ENCODE data around the gene ADAMTS4.

The ADAMTS4 gene

GRCh38 chr1:161198194-161198896, 509 bp downstream of the ADAMTS4 start:
- Histone ChIP-seq H3K79me1 (replicated peaks; ENCODE audit: low read length, poor library complexity, severe bottlenecking) (peaks cover 3% of the 10 kb centered on the region), H2BK12ac (ENCODE audit: low read length in 2 of 2) (peak overlapping the region in 1 of 2 experiments; percentile 80), H3K18ac (ENCODE audit: low read depth in 1 of 2, low read length in 2 of 2) (peak overlapping the region; percentile 47 to 80), H3K4me3 (ENCODE audit: insufficient read depth in 1 of 2, low read depth in 1 of 2, low read length in 2 of 2) (peak overlapping the region in 1 of 2 experiments; percentile 84), H3K4ac (ENCODE audit: low read depth in 1 of 2, low read length in 2 of 2) (peak overlapping the region; percentile 52 to 69), H2BK15ac (ENCODE audit: low read depth, poor library complexity, severe bottlenecking) (peak overlapping the region; percentile 87), H3K36me3 (ENCODE audit: control insufficient read depth in 1 of 2, insufficient read depth in 2 of 2, low read depth in 1 of 2, low read length in 2 of 2) (peaks cover 2 to 27% of the 10 kb centered on the region in 2 experiments), H3K9me3 (ENCODE audit: control insufficient read depth, low read length) (no peaks in the 10 kb centered on the region), H4K8ac (ENCODE audit: low read length) (peak overlapping the region; percentile 52), H3K23ac (ENCODE audit: low read length in 2 of 2) (no peak overlapping the region), H2BK5ac (ENCODE audit: low read depth, low read length, poor library complexity, severe bottlenecking) (no peak overlapping the region), H4K91ac (ENCODE audit: low read length) (no peak overlapping the region), H2AK5ac (ENCODE audit: low read length, severe bottlenecking) (no peak overlapping the region), H2AFZ (ENCODE audit: low read depth, low read length) (peak overlapping the region; percentile 33), H3K27me3 (ENCODE audit: control insufficient read depth in 1 of 2, insufficient read depth in 1 of 2, low read length in 2 of 2) (no peaks in the 10 kb centered on the region), H3K4me2 (ENCODE audit: low read length, poor library complexity, severe bottlenecking) (peak overlapping the region; percentile 36), H2BK120ac (ENCODE audit: low read depth, low read length) (no peak overlapping the region), H3K4me1 (ENCODE audit: control insufficient read depth, insufficient read depth, low read depth, low read length) (peaks cover 12% of the 10 kb centered on the region), H3K9ac (ENCODE audit: low read length) (peak overlapping the region; percentile 83), H3K14ac (ENCODE audit: low read length in 2 of 2) (peak overlapping the region in 1 of 2 experiments; percentile 72), H3K27ac (ENCODE audit: low read length, poor library complexity, severe bottlenecking) (no peak overlapping the region)
- 45% methylated on average over 19 of the region's 20 CpGs for WGBS
- DNase-seq, result no peak

GRCh38 chr1:161197560-161198193, 1.2 kb downstream of the ADAMTS4 start:
- H3K9me3 ChIP-seq (ENCODE audit: control insufficient read depth, low read length), result no peaks in the 10 kb centered on the region
- H3K27me3 ChIP-seq (ENCODE audit: control insufficient read depth in 1 of 2, insufficient read depth in 1 of 2, low read length in 2 of 2), result no peaks in the 10 kb centered on the region
- H3K4ac ChIP-seq (ENCODE audit: low read depth in 1 of 2, low read length in 2 of 2), result peak overlapping the region in 1 of 2 experiments; percentile 66
- H2AK5ac ChIP-seq (ENCODE audit: low read length, severe bottlenecking), result no peak overlapping the region
- H3K9ac ChIP-seq (ENCODE audit: low read length), result peak overlapping the region; percentile 83
- no peak overlapping the region for H2BK5ac ChIP-seq (ENCODE audit: low read depth, low read length, poor library complexity, severe bottlenecking)
- WGBS, result 89% methylated on average over 11 of the region's 11 CpGs
- peak overlapping the region; percentile 91 for H4K91ac ChIP-seq (ENCODE audit: low read length)
- no peak overlapping the region for H2AFZ ChIP-seq (ENCODE audit: low read depth, low read length)
- H3K4me2 ChIP-seq (ENCODE audit: low read length, poor library complexity, severe bottlenecking), result no peak overlapping the region
- peak overlapping the region; percentile 38 to 56 for H3K18ac ChIP-seq (ENCODE audit: low read depth in 1 of 2, low read length in 2 of 2)
- peak overlapping the region in 1 of 2 experiments; percentile 56 for H3K14ac ChIP-seq (ENCODE audit: low read length in 2 of 2)
- peaks cover 10% of the 10 kb centered on the region for H3K4me1 ChIP-seq (ENCODE audit: control insufficient read depth, insufficient read depth, low read depth, low read length)
- no peak overlapping the region for H3K23ac ChIP-seq (ENCODE audit: low read length in 2 of 2)
- H3K79me1 ChIP-seq (replicated peaks; ENCODE audit: low read length, poor library complexity, severe bottlenecking), result peaks cover 2% of the 10 kb centered on the region
- H3K27ac ChIP-seq (ENCODE audit: low read length, poor library complexity, severe bottlenecking), result no peak overlapping the region
- H3K36me3 ChIP-seq (ENCODE audit: control insufficient read depth in 1 of 2, insufficient read depth in 2 of 2, low read depth in 1 of 2, low read length in 2 of 2), result peaks cover 2 to 34% of the 10 kb centered on the region in 2 experiments
- peak overlapping the region; percentile 95 for H4K8ac ChIP-seq (ENCODE audit: low read length)
- DNase-seq, result no peak
- H3K4me3 ChIP-seq (ENCODE audit: insufficient read depth in 1 of 2, low read depth in 1 of 2, low read length in 2 of 2), result peak overlapping the region in 1 of 2 experiments; percentile 84
- no peak overlapping the region for H2BK120ac ChIP-seq (ENCODE audit: low read depth, low read length)
- H2BK15ac ChIP-seq (ENCODE audit: low read depth, poor library complexity, severe bottlenecking), result no peak overlapping the region
- H2BK12ac ChIP-seq (ENCODE audit: low read length in 2 of 2), result peak overlapping the region in 1 of 2 experiments; percentile 57

- Histone ChIP-seq H2BK120ac (ENCODE audit: low read depth, low read length) (no peak overlapping the region), H4K8ac (ENCODE audit: low read length) (peak overlapping the region; percentile 95), H2BK12ac (ENCODE audit: low read length in 2 of 2) (peak overlapping the region in 1 of 2 experiments; percentile 49), H2AK5ac (ENCODE audit: low read length, severe bottlenecking) (no peak overlapping the region), H2BK5ac (ENCODE audit: low read depth, low read length, poor library complexity, severe bottlenecking) (no peak overlapping the region), H3K4me3 (ENCODE audit: insufficient read depth in 1 of 2, low read depth in 1 of 2, low read length in 2 of 2) (peak overlapping the region in 1 of 2 experiments; percentile 84), H3K4me2 (ENCODE audit: low read length, poor library complexity, severe bottlenecking) (no peak overlapping the region), H3K23ac (ENCODE audit: low read length in 2 of 2) (no peak overlapping the region), H3K4me1 (ENCODE audit: control insufficient read depth, insufficient read depth, low read depth, low read length) (peaks cover 8% of the 10 kb centered on the region), H3K4ac (ENCODE audit: low read depth in 1 of 2, low read length in 2 of 2) (peak overlapping the region; percentile 66 to 90), H4K91ac (ENCODE audit: low read length) (peak overlapping the region; percentile 91), H3K27ac (ENCODE audit: low read length, poor library complexity, severe bottlenecking) (no peak overlapping the region), H3K27me3 (ENCODE audit: control insufficient read depth in 1 of 2, insufficient read depth in 1 of 2, low read length in 2 of 2) (no peaks in the 10 kb centered on the region), H3K18ac (ENCODE audit: low read depth in 1 of 2, low read length in 2 of 2) (peak overlapping the region; percentile 37 to 56), H3K9me3 (ENCODE audit: control insufficient read depth, low read length) (no peaks in the 10 kb centered on the region), H3K36me3 (ENCODE audit: control insufficient read depth in 1 of 2, insufficient read depth in 2 of 2, low read depth in 1 of 2, low read length in 2 of 2) (peaks cover 2 to 41% of the 10 kb centered on the region in 2 experiments), H2AFZ (ENCODE audit: low read depth, low read length) (peak overlapping the region; percentile 33), H2BK15ac (ENCODE audit: low read depth, poor library complexity, severe bottlenecking) (peak overlapping the region; percentile 44), H3K79me1 (replicated peaks; ENCODE audit: low read length, poor library complexity, severe bottlenecking) (no peaks in the 10 kb centered on the region), H3K9ac (ENCODE audit: low read length) (peak overlapping the region; percentile 83), H3K14ac (ENCODE audit: low read length in 2 of 2) (peak overlapping the region in 1 of 2 experiments; percentile 45)
- WGBS, result 72% methylated on average over 23 of the region's 27 CpGs
- DNase-seq, result peak; percentile 54
These were observed 2.1 kb downstream of the ADAMTS4 start for GRCh38 chr1:161196521-161197451.
